GM15510 (cell line): ENCODE results near the gene COPRS.

Source experiments
- POLR2A ChIP-seq: IDR thresholded peaks from 3 replicates; pipeline ENCODE4 v1.6.1; 2011; ENCODE audit warnings: borderline replicate concordance; ENCODE audit not compliant: insufficient read length; ENCODE audit errors: extremely low read depth

The COPRS gene, protein sequence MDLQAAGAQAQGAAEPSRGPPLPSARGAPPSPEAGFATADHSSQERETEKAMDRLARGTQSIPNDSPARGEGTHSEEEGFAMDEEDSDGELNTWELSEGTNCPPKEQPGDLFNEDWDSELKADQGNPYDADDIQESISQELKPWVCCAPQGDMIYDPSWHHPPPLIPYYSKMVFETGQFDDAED

DNA sequence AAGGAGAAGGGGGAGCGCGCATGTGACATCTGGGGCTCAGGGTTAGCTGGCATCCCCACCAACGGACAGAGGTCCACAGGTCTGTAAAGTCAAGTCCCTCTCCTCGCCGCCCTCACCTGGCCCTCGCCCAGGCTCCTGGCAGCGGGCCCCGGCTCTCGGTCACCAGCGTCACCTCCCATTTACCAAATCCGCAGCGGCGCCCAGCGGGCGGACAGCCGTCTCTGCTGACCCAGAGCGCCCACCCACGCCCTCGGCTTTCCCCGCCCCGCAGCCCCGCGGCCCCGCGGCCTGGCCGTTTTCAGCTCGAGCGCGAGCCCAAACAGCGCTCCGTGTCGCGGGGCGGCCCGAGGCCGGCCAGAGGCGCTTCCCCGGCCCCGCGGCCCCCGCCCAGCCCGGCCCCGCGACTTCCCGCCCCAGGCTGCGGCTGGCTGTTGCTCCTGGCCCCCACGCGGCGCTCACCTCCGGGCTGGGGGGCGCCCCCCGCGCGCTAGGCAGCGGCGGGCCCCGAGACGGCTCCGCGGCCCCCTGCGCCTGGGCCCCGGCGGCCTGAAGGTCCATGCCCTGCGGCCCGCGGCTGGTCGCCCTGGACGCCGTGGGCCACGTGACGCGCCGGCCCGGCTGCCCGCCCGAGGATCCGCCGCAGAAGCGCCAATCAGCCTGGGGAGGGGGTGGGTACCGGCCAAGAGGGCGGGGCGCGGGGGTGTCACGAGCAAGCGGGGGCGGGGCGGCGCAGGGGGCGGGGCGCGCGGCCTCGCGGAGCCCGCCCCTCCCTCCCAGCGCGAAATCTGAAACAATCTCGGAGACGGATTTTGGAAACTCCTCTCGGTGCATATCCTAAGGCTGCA lies at the start of gene COPRS:
Gene COPRS, minus strand, starts transcription at position 603 of the 845 bp plus-strand sequence. Its CDS starts 45 bp downstream, at position 558.
- peak; percentile 64 for TF ChIP-seq POLR2A

DNA sequence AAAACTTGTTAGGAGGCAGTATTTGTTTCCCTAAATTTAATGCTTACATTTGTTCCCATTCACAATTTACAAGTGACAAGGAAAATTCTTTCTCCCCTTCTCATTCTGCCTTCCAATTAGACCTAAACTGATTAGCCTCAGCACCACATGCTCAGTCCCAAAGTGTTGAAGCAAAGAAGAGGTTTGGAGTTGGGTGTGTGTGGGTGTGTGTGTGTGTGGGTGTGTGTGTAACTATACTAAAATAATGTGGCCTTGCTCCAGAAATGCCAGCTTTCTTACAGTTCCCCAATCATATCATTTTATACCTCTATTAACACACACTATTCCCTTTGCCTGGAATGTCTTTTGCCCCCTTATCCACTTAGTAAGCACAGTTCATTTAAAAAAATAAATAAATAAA lies 49.3 kb upstream of the COPRS start:
- TF ChIP-seq POLR2A: no peak

GRCh38 chr17:31907342-31907962 lies 48.4 kb upstream of the COPRS start:
- TF ChIP-seq POLR2A: no peak

DNA sequence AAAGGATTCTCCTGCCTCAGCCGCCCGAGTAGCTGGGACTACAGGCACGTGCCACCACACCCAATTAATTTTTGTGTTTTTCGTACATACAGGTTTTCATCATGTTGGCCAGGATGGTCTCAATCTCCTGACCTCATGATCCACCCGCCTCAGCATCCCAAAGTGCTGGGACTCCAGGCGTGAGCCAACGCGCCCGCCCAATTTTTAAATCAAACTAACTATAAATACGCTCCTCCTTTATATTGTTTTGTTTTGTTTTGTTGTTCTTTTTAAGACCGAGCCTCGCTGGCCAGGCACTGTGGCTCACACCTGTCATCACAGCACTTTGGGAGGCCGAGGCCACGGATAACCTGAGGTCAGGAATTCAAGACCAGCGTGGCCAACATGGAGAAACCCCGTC lies 44.4 kb upstream of the COPRS start:
- TF ChIP-seq POLR2A: no peak

- no peak for TF ChIP-seq POLR2A
Observed at GRCh38 chr17:31902693-31903092, 43.6 kb upstream of the COPRS start.

GRCh38 chr17:31900877-31901276 lies 41.8 kb upstream of the COPRS start:
- no peak for TF ChIP-seq POLR2A

- TF ChIP-seq POLR2A: no peak
Observed at GRCh38 chr17:31888124-31888523, 29.1 kb upstream of the COPRS start.

GRCh38 chr17:31882571-31882970 lies 23.5 kb upstream of the COPRS start:
- TF ChIP-seq POLR2A: no peak

- no peak for TF ChIP-seq POLR2A
Observed at GRCh38 chr17:31880311-31880710, 21.3 kb upstream of the COPRS start.

DNA sequence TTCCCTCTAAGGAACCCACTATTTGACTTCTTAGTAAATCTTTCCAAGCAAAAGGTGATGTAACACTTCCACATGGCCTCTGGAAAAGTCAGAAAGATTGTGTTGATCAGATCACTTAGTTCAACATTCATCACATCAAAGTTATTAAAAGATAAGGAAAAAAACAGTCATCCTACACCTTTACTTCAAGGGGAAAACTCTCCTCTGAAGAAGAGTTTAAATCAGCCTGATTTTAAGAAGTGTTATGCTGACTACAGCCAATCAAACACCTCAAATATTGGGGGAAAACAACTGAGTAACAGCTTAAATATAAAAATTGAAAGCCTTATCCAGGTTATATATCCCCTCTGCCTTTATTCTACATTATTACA lies 19.6 kb upstream of the COPRS start:
- no peak for TF ChIP-seq POLR2A

DNA sequence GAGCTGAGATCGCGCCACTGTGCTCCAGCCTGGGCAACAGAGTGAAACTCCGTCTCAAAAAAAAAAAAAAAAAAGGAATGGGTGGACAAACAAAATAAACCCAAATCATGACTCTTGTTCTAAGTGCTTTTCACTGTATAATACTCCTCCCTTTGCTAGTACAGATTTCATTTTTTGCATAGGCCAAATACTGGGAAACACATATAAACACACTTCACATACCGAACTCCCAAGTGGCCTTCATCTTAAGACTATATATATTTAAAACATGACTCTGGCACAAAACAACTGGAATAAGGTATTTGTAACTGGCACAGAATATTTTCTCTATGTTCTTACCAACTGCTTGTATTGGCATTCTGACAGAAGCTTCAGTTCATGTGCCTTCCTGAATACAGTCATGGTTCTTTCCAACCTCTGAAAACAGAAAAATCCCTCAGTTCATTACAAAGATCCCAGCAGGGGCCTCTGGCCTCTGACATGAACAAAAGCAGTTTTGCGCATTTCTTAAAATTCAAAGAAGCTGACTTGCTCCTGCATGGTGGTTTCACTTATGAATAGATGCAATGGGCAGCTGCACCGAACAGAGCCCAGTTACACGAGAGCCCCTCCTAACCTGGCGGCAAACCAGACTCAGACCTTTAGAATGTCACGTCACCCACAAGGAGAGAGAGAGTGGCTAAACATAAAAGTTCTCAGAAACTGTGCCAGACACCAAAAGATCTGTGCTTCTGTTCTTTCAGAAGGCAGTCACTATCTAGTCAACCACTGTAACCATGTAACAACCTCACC lies 19.1 kb upstream of the COPRS start:
- no peak for TF ChIP-seq POLR2A

- no peak for TF ChIP-seq POLR2A
Observed at GRCh38 chr17:31877341-31877740, 18.3 kb upstream of the COPRS start.

GRCh38 chr17:31875081-31875480 lies 16.0 kb upstream of the COPRS start:
- TF ChIP-seq POLR2A: no peak

DNA sequence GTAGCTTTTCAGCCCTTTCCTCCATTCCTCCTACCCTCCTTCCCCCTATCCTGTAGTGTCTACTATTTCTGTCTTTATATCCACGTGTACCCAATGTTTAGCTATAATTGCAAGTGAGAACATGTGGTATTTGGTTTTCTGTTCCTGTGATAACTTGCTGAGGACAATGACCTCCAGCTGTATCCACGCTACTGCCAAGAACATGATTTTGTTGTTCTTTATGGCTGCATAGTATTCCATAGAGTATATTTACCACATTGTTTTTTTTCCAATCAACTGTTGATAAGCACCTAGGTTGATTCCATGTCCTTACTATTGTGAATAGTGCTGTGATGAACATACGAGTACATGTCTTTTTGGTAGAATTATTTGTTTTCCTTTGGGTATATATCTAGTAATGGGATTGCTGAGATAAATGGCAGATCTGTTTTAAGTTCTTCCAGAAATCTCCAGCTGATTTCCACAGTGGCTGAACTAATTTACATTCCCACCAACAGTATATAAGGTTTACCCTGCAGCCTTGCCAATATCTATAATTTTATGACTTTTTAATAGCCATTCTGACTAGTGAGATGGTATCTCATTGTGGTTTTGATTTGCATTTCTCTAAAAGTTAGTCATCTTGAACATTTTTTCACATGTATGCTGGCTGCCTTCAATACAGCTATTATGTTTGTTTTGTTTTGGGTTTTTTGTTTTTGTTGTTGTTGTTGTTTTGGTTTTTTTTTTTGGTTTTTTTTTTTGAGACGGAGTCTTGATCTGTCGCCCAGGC lies 10.9 kb upstream of the COPRS start:
- TF ChIP-seq POLR2A: no peak
